Measurements from ENCODE around the gene PIEZO2. TPM values are rescaled to one million over a fixed set of nuclear protein-coding genes. Genes with fewer than 3 reads are reported as not detected.

PIEZO2 gene
- polyA plus RNA-seq, 1 donor (not counting 4 experiments of a cell fraction or from before 2014, with no cell fraction given): not detected

DNA sequence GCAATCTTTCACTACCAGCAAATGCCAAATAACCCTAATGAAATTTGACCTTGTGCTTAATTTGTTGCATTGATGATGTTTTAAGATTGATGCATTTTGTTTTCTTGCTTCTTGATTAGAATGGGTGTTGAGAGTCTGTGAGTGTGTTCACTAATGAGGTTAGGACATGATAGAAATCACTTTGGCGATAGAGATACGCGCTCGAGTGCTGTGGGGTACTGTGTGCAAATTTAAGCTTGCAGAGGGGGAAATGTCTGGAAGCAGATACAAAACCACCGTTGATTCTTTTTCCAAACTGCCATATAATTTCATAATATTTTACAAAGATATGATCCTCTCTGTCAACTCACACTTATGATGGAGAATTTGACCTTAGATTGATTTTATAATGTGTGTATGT lies 200.9 kb downstream of the PIEZO2 start:
- H3K27ac ChIP-seq (ENCODE audit: control insufficient read depth, insufficient read depth, low read length): no peak overlapping the region
- H3K9me1 ChIP-seq (ENCODE audit: control insufficient read depth, extremely low read depth, insufficient read depth, low read length): no peaks in the 10 kb centered on the region
- dilution Hi-C loops (cut with MboI; ENCODE audit: extremely low pct_ligation_motif_present, low sequenced_read_pairs): no loop called here
- H3K36me3 ChIP-seq (ENCODE audit: control insufficient read depth in 2 of 2, extremely low read depth in 1 of 2, insufficient read depth in 2 of 2, low read length in 2 of 2): no peaks in the 10 kb centered on the region
- H3K79me2 ChIP-seq (ENCODE audit: control insufficient read depth, insufficient read depth, low read length): no peaks in the 10 kb centered on the region
- no peak overlapping the region for H3K4me3 ChIP-seq (ENCODE audit: control insufficient read depth in 2 of 3, extremely low read depth in 1 of 3, insufficient read depth in 2 of 3, low read depth in 1 of 3, low read length in 3 of 3)
- H3K27me3 ChIP-seq (ENCODE audit: control insufficient read depth, extremely low read depth, insufficient read depth, low read length): no peaks in the 10 kb centered on the region
- H4K20me1 ChIP-seq (ENCODE audit: control insufficient read depth, extremely low read depth, insufficient read depth, low read length): no peaks in the 10 kb centered on the region
- no peak overlapping the region for H3K4me2 ChIP-seq (ENCODE audit: control insufficient read depth, extremely low read depth, insufficient read depth, low read depth, low read length)
- FAIRE-seq (no peak), DNase-seq (ENCODE audit: low read depth, low spot score) (no peak)
- H3K4me1 ChIP-seq (ENCODE audit: control insufficient read depth, extremely low read depth, insufficient read depth, low read length): no peaks in the 10 kb centered on the region
- peaks cover 2% of the 10 kb centered on the region for H3K9me3 ChIP-seq (ENCODE audit: control insufficient read depth, low read depth, low read length)
- no peak overlapping the region for H3K9ac ChIP-seq (ENCODE audit: control insufficient read depth, extremely low read depth, insufficient read depth, low read length)
- TF ChIP-seq, protein P1, sequence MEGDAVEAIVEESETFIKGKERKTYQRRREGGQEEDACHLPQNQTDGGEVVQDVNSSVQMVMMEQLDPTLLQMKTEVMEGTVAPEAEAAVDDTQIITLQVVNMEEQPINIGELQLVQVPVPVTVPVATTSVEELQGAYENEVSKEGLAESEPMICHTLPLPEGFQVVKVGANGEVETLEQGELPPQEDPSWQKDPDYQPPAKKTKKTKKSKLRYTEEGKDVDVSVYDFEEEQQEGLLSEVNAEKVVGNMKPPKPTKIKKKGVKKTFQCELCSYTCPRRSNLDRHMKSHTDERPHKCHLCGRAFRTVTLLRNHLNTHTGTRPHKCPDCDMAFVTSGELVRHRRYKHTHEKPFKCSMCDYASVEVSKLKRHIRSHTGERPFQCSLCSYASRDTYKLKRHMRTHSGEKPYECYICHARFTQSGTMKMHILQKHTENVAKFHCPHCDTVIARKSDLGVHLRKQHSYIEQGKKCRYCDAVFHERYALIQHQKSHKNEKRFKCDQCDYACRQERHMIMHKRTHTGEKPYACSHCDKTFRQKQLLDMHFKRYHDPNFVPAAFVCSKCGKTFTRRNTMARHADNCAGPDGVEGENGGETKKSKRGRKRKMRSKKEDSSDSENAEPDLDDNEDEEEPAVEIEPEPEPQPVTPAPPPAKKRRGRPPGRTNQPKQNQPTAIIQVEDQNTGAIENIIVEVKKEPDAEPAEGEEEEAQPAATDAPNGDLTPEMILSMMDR (optimal IDR thresholded peaks at IDR 0.05 in 1 of 3, IDR thresholded peaks at IDR 0.05 in 1 of 3, conservative IDR thresholded peaks at IDR 0.05 in 1 of 3; ENCODE audit: extremely low read depth in 1 of 3, insufficient read depth in 2 of 3, low read length in 3 of 3): no peak
- TF ChIP-seq EZH2 (IDR thresholded peaks at IDR 0.05; ENCODE audit: low read length): no peak
- H2AFZ ChIP-seq (ENCODE audit: control insufficient read depth, low read length): no peak overlapping the region

- DNase-seq (ENCODE audit: low read depth, low spot score): no peak
- Histone ChIP-seq H3K27me3 (ENCODE audit: control insufficient read depth, extremely low read depth, insufficient read depth, low read length) (no peaks in the 10 kb centered on the region), H4K20me1 (ENCODE audit: control insufficient read depth, extremely low read depth, insufficient read depth, low read length) (no peaks in the 10 kb centered on the region), H3K9ac (ENCODE audit: control insufficient read depth, extremely low read depth, insufficient read depth, low read length) (no peak overlapping the region), H3K9me1 (ENCODE audit: control insufficient read depth, extremely low read depth, insufficient read depth, low read length) (no peaks in the 10 kb centered on the region), H3K9me3 (ENCODE audit: control insufficient read depth, low read depth, low read length) (peaks cover 2% of the 10 kb centered on the region), H3K4me2 (ENCODE audit: control insufficient read depth, extremely low read depth, insufficient read depth, low read depth, low read length) (no peak overlapping the region), H3K27ac (ENCODE audit: control insufficient read depth, insufficient read depth, low read length) (no peak overlapping the region), H3K79me2 (ENCODE audit: control insufficient read depth, insufficient read depth, low read length) (no peaks in the 10 kb centered on the region), H3K4me3 (ENCODE audit: control insufficient read depth in 2 of 3, extremely low read depth in 1 of 3, insufficient read depth in 2 of 3, low read depth in 1 of 3, low read length in 3 of 3) (no peak overlapping the region), H3K36me3 (ENCODE audit: control insufficient read depth in 2 of 2, extremely low read depth in 1 of 2, insufficient read depth in 2 of 2, low read length in 2 of 2) (no peaks in the 10 kb centered on the region), H3K4me1 (ENCODE audit: control insufficient read depth, extremely low read depth, insufficient read depth, low read length) (no peaks in the 10 kb centered on the region), H2AFZ (ENCODE audit: control insufficient read depth, low read length) (no peak overlapping the region)
- FAIRE-seq: no peak
- TF ChIP-seq, protein P1 (optimal IDR thresholded peaks at IDR 0.05 in 1 of 3, IDR thresholded peaks at IDR 0.05 in 1 of 3, conservative IDR thresholded peaks at IDR 0.05 in 1 of 3; ENCODE audit: extremely low read depth in 1 of 3, insufficient read depth in 2 of 3, low read length in 3 of 3): no peak
- TF ChIP-seq EZH2 (IDR thresholded peaks at IDR 0.05; ENCODE audit: low read length): no peak
- dilution Hi-C loops (cut with MboI; ENCODE audit: extremely low pct_ligation_motif_present, low sequenced_read_pairs): no loop called here
Observed at GRCh38 chr18:10946058-10946457, 203.3 kb downstream of the PIEZO2 start.

All from keratinocyte (primary cell).